ENCODE measurements around the gene PARL.
"Not testable (repeated sequence)": the region's sequence is repeated elsewhere in the genome, so short reads cannot be mapped to it uniquely, and the experiment has no call there.

The PARL gene

GRCh38 chr3:183790700-183791099, 94.0 kb downstream of the PARL start:
- no peak for TF ChIP-seq CTCF (IDR thresholded peaks at IDR 0.05; ENCODE audit: insufficient read depth, low read depth, low read length, missing control alignments)
- H3K4me3 ChIP-seq (ENCODE audit: low read depth, low read length), result no peak overlapping the region
- DNase-seq (ENCODE audit: low read depth), result no peak

- no peak overlapping the region for H3K4me3 ChIP-seq (ENCODE audit: low read depth, low read length)
- no peak for DNase-seq (ENCODE audit: low read depth)
- no peak for TF ChIP-seq CTCF (IDR thresholded peaks at IDR 0.05; ENCODE audit: insufficient read depth, low read depth, low read length, missing control alignments)
Observed at GRCh38 chr3:183789826-183790225, 94.9 kb downstream of the PARL start.

GRCh38 chr3:183784503-183784902, 100.2 kb downstream of the PARL start:
- not testable (repeated sequence) for DNase-seq (ENCODE audit: low read depth)

GRCh38 chr3:183782576-183783276, 102.0 kb downstream of the PARL start:
- H3K4me3 ChIP-seq (ENCODE audit: low read depth, low read length), result no peak overlapping the region
- TF ChIP-seq CTCF (IDR thresholded peaks at IDR 0.05; ENCODE audit: insufficient read depth, low read depth, low read length, missing control alignments), result no peak

More at GRCh38 chr3:183784503-183784902, 100.2 kb downstream of the PARL start:
- H3K4me3 ChIP-seq (ENCODE audit: low read depth, low read length), result not testable (repeated sequence)

GRCh38 chr3:183781246-183781645, 103.4 kb downstream of the PARL start:
- no peak for DNase-seq (ENCODE audit: low read depth)
- TF ChIP-seq CTCF (IDR thresholded peaks at IDR 0.05; ENCODE audit: insufficient read depth, low read depth, low read length, missing control alignments), result no peak
- no peak overlapping the region for H3K4me3 ChIP-seq (ENCODE audit: low read depth, low read length)

More at GRCh38 chr3:183782576-183783276, 102.0 kb downstream of the PARL start:
- DNase-seq (ENCODE audit: low read depth), result no peak

- TF ChIP-seq CTCF (IDR thresholded peaks at IDR 0.05; ENCODE audit: insufficient read depth, low read depth, low read length, missing control alignments), result no peak
- DNase-seq (ENCODE audit: low read depth), result no peak
- no peak overlapping the region for H3K4me3 ChIP-seq (ENCODE audit: low read depth, low read length)
Observed at GRCh38 chr3:183779896-183780465, 104.7 kb downstream of the PARL start.

All from GM12865 (cell line).